C4-2B (cell line): Measurements from ENCODE around the gene PHLDA2.

Source experiments
- ZFX ChIP-seq: fragments of 450-650 bp; IDR thresholded peaks from 2 replicates; pipeline ENCODE4 v1.6.1; 2017
- TF ChIP-seq, protein P1 (sequence below): fragments of 450-650 bp; conservative IDR thresholded peaks from 2 replicates; pipeline ENCODE4 v1.5.1; 2017; ENCODE audit warnings: mild to moderate bottlenecking

DNA sequence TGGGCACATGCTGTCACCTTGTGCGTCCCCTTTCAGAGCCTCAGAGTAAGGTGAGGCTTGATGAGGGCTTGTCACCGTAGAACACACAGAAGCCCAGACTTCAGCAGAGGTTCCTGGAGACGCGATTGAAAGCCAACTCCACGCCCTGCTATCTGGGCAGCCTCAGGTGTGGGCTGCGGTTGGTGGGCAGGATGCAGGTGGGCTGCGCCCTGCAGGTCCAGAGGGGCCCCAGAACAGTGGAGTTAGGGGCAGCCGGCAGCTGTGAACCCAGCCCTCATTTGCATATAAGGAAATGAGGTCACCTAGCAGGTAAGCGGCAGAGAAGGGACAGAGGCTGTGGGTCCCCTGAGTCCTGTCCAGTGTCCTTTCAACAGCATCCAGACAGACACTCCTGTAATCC lies 15.4 kb downstream of the PHLDA2 start:
- TF ChIP-seq, protein P1, sequence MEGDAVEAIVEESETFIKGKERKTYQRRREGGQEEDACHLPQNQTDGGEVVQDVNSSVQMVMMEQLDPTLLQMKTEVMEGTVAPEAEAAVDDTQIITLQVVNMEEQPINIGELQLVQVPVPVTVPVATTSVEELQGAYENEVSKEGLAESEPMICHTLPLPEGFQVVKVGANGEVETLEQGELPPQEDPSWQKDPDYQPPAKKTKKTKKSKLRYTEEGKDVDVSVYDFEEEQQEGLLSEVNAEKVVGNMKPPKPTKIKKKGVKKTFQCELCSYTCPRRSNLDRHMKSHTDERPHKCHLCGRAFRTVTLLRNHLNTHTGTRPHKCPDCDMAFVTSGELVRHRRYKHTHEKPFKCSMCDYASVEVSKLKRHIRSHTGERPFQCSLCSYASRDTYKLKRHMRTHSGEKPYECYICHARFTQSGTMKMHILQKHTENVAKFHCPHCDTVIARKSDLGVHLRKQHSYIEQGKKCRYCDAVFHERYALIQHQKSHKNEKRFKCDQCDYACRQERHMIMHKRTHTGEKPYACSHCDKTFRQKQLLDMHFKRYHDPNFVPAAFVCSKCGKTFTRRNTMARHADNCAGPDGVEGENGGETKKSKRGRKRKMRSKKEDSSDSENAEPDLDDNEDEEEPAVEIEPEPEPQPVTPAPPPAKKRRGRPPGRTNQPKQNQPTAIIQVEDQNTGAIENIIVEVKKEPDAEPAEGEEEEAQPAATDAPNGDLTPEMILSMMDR, result no peak
- TF ChIP-seq ZFX, result no peak
